Measurements from ENCODE around the gene TRIM6.

- TF ChIP-seq CTCF (conservative IDR thresholded peaks at IDR 0.05; ENCODE audit: low read depth in 2 of 2) (no peak), EZH2phosphoT487 (IDR thresholded peaks at IDR 0.05; ENCODE audit: unreplicated experiment) (no peak), EZH2 (IDR thresholded peaks at IDR 0.05; ENCODE audit: low read depth, unreplicated experiment) (no peak), REST (IDR thresholded peaks at IDR 0.05; ENCODE audit: unreplicated experiment) (no peak), POLR2AphosphoS5 (IDR thresholded peaks at IDR 0.05; ENCODE audit: low read depth) (no peak), ZNF462 (CRISPR knock-in tag; IDR thresholded peaks at IDR 0.05) (no peak), JUNB (IDR thresholded peaks at IDR 0.05; ENCODE audit: unreplicated experiment) (no peak), ZNF114 (CRISPR knock-in tag; IDR thresholded peaks at IDR 0.05) (no peak), ZNF331 (CRISPR knock-in tag; IDR thresholded peaks at IDR 0.05; ENCODE audit: low read depth) (no peak), ETS1 (IDR thresholded peaks at IDR 0.05) (no peak), CREB1 (CRISPR knock-in tag; IDR thresholded peaks at IDR 0.05; ENCODE audit: low read depth) (no peak), NANOG (IDR thresholded peaks at IDR 0.05; ENCODE audit: borderline replicate concordance) (no peak), STAT1 (IDR thresholded peaks at IDR 0.05; ENCODE audit: unreplicated experiment) (no peak)
Measured at GRCh38 chr11:5591613-5592012, 4.8 kb upstream of the TRIM6 start.
